ENCODE measurements around the gene IPPK.
A peak's percentile ranks its signal among the peaks of the same experiment; 100 is the strongest.

Gene IPPK

DNA sequence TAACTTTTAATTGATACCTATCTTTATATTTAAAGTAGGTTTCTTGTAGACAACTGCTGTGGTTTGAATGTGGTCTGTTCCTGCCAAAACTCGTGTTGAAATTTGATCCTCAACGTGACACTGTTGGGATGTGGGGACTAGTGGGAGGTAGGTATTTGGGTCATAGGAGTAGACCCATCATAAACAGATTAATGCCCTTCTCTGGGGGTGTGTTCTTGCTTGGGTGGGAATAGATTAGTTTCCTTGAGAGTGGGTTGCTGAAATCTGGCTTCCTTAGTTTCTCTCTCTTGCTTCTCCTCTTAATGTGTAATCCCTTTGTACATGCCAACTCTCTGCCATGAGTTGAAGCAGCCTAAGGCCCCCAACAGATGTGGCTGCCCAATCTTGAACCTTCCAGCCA is 34.6 kb upstream of the IPPK start:
- Histone ChIP-seq H2AFZ (ENCODE audit: low read length) (no peak overlapping the region), H3K27me3 (ENCODE audit: insufficient read depth, low read length) (no peaks in the 10 kb centered on the region), H3F3A (ENCODE audit: insufficient read depth, low read length) (no peaks in the 10 kb centered on the region; the same call in 1 of the 2 replicates), H3K79me2 (ENCODE audit: insufficient read depth, low read length) (no peaks in the 10 kb centered on the region), H3K9me2 (ENCODE audit: low read depth, low read length) (no peaks in the 10 kb centered on the region), H3K4me2 (ENCODE audit: low read length) (no peak overlapping the region), H4K20me1 (ENCODE audit: insufficient read depth, low read length) (no peaks in the 10 kb centered on the region), H3K4me1 (ENCODE audit: insufficient read depth, low read length, severe bottlenecking) (no peaks in the 10 kb centered on the region), H3K36me3 (ENCODE audit: insufficient read depth, low read length) (peaks cover 9% of the 10 kb centered on the region; the same call in 1 of the 2 replicates), H3K9me3 (ENCODE audit: low read length) (no peaks in the 10 kb centered on the region), H3K9ac (ENCODE audit: low read length) (no peak overlapping the region), H3K4me3 (ENCODE audit: low read depth, low read length, poor library complexity, severe bottlenecking) (no peak overlapping the region), H3K27ac (ENCODE audit: low read depth, low read length, poor library complexity, severe bottlenecking) (no peak overlapping the region)
- no peak for TF ChIP-seq EZH2 (IDR thresholded peaks at IDR 0.05; ENCODE audit: borderline replicate concordance, low read length)
- TF ChIP-seq, protein P1, sequence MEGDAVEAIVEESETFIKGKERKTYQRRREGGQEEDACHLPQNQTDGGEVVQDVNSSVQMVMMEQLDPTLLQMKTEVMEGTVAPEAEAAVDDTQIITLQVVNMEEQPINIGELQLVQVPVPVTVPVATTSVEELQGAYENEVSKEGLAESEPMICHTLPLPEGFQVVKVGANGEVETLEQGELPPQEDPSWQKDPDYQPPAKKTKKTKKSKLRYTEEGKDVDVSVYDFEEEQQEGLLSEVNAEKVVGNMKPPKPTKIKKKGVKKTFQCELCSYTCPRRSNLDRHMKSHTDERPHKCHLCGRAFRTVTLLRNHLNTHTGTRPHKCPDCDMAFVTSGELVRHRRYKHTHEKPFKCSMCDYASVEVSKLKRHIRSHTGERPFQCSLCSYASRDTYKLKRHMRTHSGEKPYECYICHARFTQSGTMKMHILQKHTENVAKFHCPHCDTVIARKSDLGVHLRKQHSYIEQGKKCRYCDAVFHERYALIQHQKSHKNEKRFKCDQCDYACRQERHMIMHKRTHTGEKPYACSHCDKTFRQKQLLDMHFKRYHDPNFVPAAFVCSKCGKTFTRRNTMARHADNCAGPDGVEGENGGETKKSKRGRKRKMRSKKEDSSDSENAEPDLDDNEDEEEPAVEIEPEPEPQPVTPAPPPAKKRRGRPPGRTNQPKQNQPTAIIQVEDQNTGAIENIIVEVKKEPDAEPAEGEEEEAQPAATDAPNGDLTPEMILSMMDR (IDR thresholded peaks at IDR 0.05; ENCODE audit: low read length): no peak

DNA sequence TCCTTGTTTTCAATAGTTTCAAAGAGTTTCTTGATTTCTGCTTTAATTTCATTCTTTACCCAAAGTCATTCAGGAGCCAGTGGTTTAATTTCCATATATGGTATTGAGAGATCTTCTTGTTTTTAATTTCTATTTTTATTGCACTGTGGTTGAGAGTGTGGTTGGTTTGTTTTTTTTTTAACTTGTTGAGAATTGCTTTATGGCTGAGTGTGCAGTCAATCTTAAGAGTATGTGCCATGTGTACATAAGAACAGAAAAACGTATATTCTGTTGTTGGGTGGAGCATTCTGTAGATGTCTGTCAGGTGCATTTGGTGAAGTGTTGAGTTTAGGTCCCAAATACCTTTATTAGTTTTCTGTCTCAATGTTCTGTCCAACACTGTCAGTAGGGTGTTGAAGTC is 26.7 kb upstream of the IPPK start:
- Histone ChIP-seq H2AFZ (ENCODE audit: low read length) (no peak overlapping the region), H3K27me3 (ENCODE audit: insufficient read depth, low read length) (no peaks in the 10 kb centered on the region), H3K79me2 (ENCODE audit: insufficient read depth, low read length) (no peaks in the 10 kb centered on the region), H3K4me2 (ENCODE audit: low read length) (no peak overlapping the region), H3K36me3 (ENCODE audit: insufficient read depth, low read length) (no peaks in the 10 kb centered on the region; the same call in 1 of the 2 replicates), H3K4me1 (ENCODE audit: insufficient read depth, low read length, severe bottlenecking) (no peaks in the 10 kb centered on the region), H3K9me2 (ENCODE audit: low read depth, low read length) (no peaks in the 10 kb centered on the region), H4K20me1 (ENCODE audit: insufficient read depth, low read length) (no peaks in the 10 kb centered on the region), H3K9ac (ENCODE audit: low read length) (no peak overlapping the region), H3K9me3 (ENCODE audit: low read length) (peaks cover 20% of the 10 kb centered on the region), H3K27ac (ENCODE audit: low read depth, low read length, poor library complexity, severe bottlenecking) (no peak overlapping the region), H3K4me3 (ENCODE audit: low read depth, low read length, poor library complexity, severe bottlenecking) (no peak overlapping the region), H3F3A (ENCODE audit: insufficient read depth, low read length) (no peaks in the 10 kb centered on the region)
- TF ChIP-seq EZH2 (IDR thresholded peaks at IDR 0.05; ENCODE audit: borderline replicate concordance, low read length): no peak
- TF ChIP-seq, protein P1 (IDR thresholded peaks at IDR 0.05; ENCODE audit: low read length): no peak

DNA sequence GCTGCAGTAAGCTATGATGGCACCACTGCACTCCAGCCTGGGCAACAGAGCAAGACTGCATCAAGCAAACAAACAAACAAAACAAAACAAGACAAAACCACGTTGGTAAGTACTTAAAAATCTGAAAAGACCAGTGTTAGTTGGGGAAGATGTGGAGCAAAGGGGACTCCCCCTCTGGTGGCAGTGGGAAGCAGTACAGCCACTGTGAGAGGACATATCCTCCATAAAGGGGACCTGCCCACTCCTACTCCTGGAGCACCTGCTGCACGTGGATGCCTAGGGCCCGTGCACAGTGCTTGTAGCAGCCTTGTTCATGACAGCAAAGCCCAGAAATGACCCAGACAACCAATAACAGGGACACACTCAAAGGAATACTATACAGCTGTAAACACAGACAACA is 17.0 kb upstream of the IPPK start:
- no peaks in the 10 kb centered on the region for H3K79me2 ChIP-seq (ENCODE audit: insufficient read depth, low read length)
- no peaks in the 10 kb centered on the region for H4K20me1 ChIP-seq (ENCODE audit: insufficient read depth, low read length)
- peaks cover 3% of the 10 kb centered on the region; the same call in 1 of the 2 replicates for H3K9me3 ChIP-seq (ENCODE audit: low read length)
- no peaks in the 10 kb centered on the region for H3F3A ChIP-seq (ENCODE audit: insufficient read depth, low read length)
- H3K4me2 ChIP-seq (ENCODE audit: low read length): no peak overlapping the region
- no peaks in the 10 kb centered on the region for H3K36me3 ChIP-seq (ENCODE audit: insufficient read depth, low read length)
- peaks cover 23% of the 10 kb centered on the region for H3K4me1 ChIP-seq (ENCODE audit: insufficient read depth, low read length, severe bottlenecking)
- H3K9ac ChIP-seq (ENCODE audit: low read length): no peak overlapping the region
- no peak overlapping the region for H3K4me3 ChIP-seq (ENCODE audit: low read depth, low read length, poor library complexity, severe bottlenecking)
- H3K9me2 ChIP-seq (ENCODE audit: low read depth, low read length): no peaks in the 10 kb centered on the region
- no peak overlapping the region for H2AFZ ChIP-seq (ENCODE audit: low read length)
- H3K27ac ChIP-seq (ENCODE audit: low read depth, low read length, poor library complexity, severe bottlenecking): no peak overlapping the region
- H3K27me3 ChIP-seq (ENCODE audit: insufficient read depth, low read length): no peaks in the 10 kb centered on the region
- TF ChIP-seq EZH2 (IDR thresholded peaks at IDR 0.05; ENCODE audit: borderline replicate concordance, low read length): no peak
- TF ChIP-seq, protein P1 (IDR thresholded peaks at IDR 0.05; ENCODE audit: low read length): peak; percentile 37; the same call in 1 of the 2 replicates
